Myocyte (in vitro differentiated cells): ENCODE measurements around the gene NOBOX. TPM values are rescaled to one million over a fixed set of nuclear protein-coding genes. Genes with fewer than 3 reads are reported as not detected.
"Not testable (repeated sequence)": the region's sequence is repeated elsewhere in the genome, so short reads cannot be mapped to it uniquely, and the experiment has no call there.

Source experiments
- DNase-seq: peaks from one replicate; pipeline ENCODE4 v3.0.0-alpha.2; 2012; ENCODE audit warnings: low read depth
- total RNA-seq: library from RNA; depleted of rRNA; stranded (reverse); fragments of >200 nt; gene quantifications from 2 replicates; pipeline ENCODE4 v1.2.3, GENCODE V29; 2014

NOBOX gene
- total RNA-seq, 1 donor from 2014 or later: not detected

DNA sequence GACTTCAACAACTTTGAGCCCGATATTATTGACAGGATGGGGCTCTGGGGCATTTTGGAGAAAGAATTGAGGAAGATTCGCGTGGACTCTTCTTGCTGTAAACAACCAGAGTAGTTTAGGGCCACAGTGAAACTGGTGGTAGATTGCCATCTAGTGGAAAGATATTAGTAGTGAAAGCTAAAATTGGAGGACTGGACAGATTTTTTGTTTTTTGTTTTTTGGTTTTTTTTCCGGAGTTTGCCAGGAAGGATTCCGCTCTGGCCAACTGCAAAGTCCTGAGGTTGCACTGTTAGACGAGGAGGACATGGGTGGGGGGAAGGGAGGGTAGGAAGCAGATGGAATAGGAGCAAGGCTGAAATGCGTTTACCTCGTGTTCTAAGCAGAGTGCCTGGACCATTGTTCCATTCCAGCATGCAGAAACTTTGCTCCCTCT lies 11.7 kb downstream of the NOBOX start:
- peak; percentile 71 for DNase-seq

DNA sequence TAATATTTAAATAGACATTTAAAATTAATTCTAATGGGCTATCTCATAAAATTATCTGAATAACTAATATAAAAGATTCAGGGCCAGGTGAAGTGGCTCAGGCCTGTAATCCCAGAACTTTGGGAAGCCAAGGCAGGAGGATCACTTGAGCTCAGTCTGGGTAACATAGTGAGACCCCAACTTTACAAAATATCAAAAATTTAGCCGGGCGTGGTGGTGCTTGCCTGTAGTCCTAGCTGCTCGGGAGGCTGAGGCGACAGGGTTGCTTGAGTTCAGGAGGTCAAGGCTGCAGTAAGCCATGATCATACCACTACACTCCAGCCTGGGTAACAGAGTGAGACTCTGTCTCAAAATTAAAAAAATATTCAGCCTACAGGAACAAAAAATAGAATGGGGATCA lies 12.5 kb downstream of the NOBOX start:
- DNase-seq: no peak

DNA sequence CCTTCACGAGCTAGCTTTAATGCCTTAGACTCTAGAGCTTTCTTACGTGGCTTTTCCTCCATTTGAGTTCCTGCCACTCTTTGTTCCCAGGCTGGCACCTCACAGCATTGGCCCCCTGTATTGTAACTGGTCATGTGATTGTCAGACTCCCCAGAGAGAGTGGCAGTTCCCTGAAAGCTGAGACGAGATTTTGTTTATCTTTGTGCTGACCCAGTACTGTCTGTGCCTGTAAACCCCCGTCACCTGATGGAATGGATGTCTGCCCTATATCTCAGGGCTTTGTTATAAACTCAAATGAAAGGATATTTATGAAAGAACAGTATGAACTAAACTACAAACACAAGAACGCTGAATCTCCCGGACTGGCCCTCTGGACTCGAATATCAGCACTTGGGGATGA lies 13.0 kb downstream of the NOBOX start:
- no peak for DNase-seq

DNA sequence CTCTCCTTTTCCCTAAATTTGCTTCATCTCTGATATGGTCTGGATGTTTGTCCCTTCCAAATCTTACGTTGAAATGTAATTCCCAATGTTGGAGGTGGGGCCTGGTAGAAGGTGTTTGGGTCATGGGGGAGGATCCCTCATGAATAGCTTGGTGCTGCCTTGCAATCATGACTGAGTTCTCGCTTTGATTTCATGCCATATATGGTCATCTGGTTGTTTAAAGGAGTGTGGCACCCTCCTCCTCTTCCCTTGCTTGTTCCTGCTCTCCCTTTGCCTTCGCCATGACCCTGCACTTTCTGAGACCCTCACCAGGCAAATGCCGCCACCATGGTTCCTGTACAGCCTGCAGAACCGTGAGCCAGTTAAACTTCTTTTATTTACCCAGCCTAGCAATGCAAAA lies 14.5 kb downstream of the NOBOX start:
- no peak for DNase-seq

DNA sequence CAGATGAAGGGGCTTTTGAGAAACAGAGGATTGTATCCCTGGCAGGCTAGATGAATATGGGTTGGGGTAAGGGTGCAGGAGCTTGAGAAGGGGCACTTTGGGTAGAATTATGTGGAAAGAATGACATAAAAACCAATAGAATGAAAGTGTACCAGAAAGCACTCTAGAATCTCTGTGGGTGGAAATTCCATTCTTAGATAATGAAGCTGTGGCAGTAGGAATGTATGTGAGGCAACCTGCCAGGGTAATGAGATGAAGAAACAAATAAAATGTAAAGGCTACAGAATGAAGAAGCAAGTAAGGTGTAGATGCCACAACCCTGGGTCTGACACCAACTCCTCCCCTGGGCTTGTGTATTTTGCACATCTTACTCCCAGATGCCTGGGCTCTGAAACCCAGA lies 16.8 kb downstream of the NOBOX start:
- DNase-seq: no peak

DNA sequence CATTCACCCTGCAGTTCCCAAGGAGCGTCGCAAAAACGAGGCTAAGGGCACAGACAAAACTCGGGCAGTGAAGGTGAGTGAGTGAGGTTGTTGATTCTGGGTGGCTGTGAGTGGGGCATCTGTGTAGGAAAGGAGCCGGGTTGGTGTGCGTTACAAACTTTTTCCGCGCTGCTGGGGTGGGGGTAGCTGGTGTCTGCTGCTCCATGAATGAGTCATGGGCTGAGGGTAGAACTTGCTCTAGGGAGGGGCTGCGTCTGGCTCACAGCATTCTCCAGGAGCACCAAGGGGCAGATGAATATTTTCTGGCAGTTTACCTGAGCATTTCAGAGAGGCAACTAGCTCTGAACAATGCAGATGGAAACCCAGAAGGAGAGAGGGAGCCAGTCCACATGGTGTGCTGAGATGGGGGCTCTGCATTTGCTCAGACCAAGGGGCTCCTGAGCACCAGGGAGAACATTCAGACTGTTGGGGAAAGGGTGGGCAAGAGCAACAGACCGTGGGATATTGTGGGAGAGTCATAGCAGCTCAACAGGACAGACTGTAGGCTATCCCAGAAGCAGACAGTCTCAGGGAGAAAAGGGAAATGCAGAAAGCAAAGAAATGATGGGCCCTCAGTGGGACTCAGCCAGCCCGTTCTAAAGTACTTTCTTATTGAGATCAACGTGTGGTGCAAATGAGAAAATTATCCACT lies 18.8 kb downstream of the NOBOX start:
- DNase-seq: peak; percentile 27

DNA sequence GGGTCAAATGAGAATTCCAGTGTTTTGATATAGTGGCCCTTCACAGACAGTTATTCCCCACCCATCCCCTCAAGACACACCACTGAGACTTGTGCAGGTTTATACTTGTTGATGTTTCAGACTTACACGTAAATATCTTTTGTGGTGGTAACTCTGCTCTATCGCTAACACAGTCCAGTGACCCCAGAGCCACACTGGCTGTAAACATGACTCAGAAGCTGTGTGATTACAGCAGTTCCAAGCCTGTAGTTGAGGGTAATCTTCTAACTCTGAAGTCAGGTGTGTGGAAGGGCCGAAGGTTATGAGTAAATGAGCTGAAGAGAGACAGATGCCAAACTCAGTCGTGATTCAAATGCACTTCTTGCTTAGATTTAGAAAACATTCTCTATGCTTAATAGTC lies 19.4 kb downstream of the NOBOX start:
- DNase-seq: no peak

DNA sequence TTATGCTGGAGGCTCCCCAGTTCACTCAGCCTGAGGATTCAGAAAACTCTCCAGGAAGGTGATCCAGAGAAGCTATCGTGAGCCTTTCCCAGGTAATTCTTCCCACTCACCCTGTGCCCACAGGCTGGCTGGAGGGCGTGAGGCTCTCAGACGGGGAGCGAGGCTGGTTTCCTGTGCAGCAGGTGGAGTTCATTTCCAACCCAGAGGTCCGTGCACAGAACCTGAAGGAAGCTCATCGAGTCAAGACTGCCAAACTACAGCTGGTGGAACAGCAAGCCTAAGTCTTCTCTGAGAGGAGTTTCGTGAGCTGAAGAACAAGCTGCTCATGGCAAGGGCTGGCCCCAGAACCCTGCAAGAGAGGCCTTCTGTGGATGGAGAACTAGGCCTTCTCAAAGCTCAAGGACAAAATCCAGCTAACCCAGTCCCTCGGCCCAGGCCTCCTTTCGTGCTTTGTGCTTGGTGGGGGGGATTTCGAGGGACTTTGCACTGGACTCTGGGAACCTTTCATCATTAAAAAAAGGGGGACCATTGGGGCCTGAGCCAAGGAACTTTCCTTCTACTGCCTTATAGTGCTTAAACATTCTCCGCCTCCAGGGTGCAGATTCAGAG lies 23.6 kb downstream of the NOBOX start:
- no peak for DNase-seq

DNA sequence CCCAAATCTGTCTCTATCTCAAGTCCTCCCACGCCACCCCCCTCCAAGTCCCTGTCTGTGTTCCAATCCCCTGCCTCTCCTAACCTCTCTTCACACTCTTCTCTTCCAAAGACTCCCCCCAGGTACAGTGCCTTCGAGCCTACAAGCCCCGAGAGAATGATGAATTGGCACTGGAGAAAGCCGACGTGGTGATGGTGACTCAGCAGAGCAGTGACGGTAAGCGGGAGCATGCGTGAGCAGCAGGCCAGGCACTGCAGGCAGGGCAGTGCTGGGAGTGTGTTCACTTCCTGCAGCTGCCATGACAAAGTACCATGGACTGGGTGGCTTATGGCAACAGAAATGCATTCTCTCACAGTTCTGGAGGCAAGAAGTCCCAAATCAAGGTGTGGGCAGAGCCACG lies 24.8 kb downstream of the NOBOX start:
- no peak for DNase-seq

DNA sequence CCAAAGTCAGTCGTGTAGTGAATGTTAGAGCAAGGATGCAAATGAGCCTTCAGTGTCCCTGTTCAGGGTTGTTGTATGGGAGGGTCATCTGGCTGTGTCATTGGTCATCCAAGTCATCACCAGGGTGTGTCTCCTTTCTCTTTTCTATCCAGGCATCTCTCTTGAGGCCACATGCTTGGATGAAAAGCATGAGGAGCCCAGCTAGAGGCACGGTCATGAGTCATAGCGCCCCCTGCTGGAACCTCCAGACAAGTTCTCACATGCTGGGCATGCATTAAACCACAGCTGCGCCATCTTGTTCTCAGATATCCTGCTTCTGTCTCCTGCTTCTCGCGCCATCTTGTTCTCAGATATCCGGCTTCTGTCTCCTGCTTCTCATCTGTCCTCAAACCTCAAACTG lies 34.3 kb downstream of the NOBOX start:
- not testable (repeated sequence) for DNase-seq

DNA sequence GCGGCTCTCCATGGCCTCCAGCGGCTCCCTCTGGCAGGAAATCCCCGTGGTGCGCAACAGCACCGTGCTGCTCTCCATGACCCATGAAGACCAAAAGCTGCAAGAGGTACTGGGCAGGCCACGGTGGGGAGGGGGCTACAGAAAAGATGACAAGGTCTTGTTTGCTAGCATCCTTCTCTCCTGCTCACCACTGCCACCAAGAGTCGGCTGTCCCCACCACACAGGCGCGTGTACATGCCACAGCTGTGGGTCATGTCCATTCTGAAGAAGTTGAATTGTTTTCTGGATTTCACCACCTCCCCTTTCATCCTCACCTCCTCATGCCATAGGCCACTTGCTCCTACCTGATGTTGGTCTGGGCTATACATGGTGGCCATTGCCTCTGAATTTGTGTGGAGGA lies 36.2 kb downstream of the NOBOX start:
- not testable (repeated sequence) for DNase-seq

DNA sequence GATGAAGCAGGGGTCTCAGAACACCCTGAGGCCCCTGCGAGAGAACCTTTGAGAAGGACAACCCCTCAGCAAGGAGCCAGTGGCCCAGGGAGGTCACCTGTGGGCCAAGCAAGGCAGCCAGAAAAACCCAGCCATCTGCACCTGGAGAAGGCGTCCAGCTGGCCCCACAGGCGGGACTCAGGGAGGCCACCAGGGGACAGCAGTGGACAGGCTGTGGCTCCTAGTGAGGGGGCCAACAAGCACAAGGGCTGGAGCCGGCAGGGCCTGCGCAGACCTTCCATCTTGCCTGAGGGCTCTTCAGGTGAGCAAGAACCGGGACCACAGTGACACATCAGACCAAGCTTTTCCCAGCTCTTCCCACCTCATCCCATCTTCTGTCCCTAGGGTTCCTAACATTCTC lies 38.0 kb downstream of the NOBOX start:
- DNase-seq: not testable (repeated sequence)

DNA sequence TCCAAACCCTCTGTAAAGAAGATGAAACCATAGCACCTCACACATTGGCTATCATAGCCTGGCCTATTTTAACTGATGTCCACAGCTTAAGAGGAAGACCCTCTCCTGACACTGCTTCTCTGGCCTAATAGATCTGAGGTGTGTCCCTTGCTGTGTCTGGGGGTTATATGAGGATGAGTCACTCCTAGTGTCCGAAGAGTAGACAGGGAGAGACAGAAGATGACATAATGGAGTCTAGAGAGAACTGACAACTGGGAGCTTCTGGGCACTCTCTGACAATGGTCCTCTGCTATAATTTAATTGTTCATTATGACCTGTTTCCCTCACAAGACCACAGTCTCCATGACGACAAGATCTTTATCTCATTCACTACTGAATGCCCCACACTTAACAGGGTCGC lies 41.4 kb downstream of the NOBOX start:
- not testable (repeated sequence) for DNase-seq

DNA sequence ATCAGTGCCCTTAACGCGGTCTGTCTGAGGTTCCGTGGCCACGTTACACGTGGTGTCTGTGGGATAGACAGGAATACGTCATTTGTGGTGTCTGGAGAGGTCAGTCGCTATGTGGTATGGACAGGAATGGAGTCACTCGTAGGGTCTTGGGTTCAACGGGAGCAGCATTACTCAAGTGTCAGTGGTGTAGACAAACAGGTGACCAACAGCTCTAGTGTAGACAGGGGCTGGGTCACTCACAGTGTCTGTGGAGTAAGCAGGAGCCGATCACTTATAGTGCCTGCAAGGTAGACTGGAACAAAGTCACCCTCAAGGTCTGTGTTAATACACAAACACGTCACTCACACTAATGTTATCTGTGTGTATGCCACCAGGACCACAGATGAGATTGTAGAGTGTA lies 46.6 kb downstream of the NOBOX start:
- not testable (repeated sequence) for DNase-seq

DNA sequence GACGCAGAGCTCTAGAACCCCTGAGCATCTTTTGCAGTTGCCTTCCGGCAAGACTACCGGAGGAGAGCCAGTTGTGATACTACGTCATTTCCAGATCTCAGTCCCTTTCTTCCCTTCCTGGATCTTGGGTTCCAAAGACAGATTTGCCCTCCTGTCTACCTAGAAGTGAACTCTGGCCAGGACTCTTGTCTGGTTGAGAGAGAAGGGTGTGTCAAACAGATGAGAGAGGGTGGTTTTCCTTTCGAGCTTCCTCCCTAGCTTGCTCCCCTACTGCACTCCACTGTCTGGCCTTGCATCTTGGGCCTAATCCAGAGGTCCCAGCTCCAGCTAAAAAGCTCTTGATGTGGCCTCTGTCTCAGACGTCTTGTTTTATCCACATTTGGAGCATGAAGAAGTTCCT lies 47.3 kb downstream of the NOBOX start:
- not testable (repeated sequence) for DNase-seq

DNA sequence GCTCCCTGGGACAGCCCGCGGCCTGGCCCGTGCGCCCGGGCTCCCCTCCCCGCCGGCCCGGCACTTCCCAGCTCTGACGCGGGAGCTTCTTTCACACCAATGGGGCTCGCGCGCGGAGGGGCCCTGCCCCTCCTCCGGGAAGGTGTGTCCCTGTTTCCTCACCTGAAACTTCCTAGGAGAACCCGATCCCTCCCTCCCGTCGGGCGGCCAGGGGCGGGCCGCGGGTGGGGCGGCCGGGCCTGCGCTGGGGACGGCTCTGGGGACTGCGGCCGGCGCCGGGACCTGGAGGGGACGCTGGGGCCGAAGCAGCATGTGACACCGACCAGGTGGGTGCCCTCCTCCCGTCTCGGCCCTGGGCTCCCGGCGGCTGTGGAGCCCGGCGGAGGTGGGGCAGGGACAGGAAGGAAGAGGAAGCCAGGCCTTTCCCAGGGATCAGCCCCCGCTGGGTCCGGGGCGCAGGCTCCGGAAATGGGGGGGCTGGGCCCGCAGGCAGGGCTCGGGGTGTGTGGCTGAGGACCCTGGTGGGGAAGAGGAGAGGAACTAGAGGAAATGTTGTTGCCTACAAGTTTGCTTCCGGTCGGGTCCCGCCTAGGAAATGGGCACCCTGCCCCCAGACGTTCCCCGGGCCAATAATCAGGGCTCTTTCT lies 48.2 kb downstream of the NOBOX start, which contains the start of gene ARHGEF5:
ARHGEF5 (plus strand) TSS at position 227 of the 647 bp plus-strand sequence. CDS start 7,268 bp downstream, outside the sequence.
- not testable (repeated sequence) for DNase-seq

DNA sequence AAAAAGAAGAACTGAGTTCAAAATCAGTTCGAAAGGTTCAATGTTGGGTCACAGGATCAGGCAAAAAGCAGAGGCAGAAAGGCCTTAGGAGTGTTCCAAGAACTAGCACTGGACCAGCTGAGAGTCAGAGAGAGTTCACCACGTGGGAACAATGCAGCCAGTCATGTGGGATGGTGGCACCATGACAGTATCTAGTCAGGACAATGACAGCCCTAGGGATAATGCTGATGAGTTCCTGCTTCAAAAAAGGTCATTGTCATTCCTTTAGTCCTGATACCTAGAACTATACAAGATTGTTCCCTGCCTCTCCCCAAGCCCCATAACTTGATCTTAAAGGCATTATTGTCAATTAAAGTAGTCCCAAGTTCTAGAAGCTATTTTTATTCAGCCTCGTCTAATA lies 51.8 kb downstream of the NOBOX start:
- not testable (repeated sequence) for DNase-seq

DNA sequence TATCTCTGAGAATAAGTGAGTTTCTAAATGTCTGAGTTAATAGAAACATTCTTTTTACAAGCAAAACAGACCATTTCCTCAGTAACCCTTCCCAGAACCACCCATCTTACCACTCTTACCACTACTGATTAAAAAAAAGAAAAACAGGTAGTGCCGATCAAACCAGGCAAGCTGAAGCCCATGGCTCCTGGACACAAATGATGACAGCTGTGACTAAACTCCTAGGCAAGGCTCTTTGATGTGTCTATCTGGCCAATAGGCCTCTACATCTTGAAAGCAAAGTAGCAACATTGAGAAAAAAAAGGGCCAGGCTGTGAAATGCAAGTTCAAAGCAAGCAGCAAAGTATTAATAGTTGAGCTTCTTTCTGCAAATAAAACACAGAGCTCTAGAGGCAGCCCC lies 54.9 kb downstream of the NOBOX start:
- DNase-seq: not testable (repeated sequence)
